Activated CD4-positive, alpha-beta T cell treated with anti-CD3 and anti-CD28 coated beads for 48 hours (primary cell): ENCODE results near the gene SEMA3B.
"Not testable (repeated sequence)": the region's sequence is repeated elsewhere in the genome, so short reads cannot be mapped to it uniquely, and the experiment has no call there.

Source experiments
- DNase-seq: peaks from one replicate; pipeline ENCODE4 v3.0.0-alpha.2; 2020

Gene SEMA3B

DNA sequence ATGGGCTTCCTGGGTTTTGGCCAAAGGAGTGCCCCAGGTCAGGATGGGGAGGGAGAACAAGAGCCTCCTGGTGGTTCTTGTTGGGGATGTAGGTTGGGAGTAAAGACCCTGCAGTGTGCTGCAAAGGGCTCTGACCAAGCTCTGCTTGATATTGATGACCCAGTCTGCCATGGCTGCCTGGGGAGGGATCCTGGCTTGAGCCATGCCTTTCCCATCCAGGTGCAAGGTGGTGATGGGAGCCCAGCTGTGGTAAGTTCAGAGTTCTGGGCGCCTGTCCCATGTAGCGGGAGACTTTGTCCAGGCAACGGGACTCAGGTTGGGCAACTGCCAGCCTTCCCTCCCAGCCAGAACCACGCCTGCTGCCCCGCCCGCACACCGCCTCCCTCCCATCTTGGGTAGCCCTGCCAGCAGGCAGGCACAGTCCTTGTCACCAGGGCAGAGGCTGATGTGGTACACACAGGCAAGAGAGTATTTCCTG is 30.4 kb upstream of the SEMA3B start:
- DNase-seq: no peak

DNA sequence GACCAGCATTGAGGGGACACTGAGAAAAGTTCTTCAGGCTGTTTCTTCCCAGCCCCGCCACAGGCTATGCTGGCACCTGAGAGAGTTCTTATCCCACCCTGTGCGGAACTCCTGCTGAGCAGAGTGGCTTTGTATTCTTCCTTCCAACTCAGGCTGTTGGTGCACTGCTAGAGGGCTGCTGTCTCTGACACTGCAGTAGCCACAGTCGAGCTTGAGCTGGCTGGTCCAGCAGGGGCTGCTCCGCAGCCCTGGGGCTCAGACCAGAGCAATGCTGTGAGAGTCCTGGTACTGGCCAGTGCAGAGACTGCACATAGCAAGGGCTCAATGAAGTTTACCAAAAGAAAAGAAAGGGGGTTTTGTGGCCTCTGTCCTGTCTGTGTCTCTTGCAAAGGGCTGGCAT is 29.3 kb upstream of the SEMA3B start:
- no peak for DNase-seq

DNA sequence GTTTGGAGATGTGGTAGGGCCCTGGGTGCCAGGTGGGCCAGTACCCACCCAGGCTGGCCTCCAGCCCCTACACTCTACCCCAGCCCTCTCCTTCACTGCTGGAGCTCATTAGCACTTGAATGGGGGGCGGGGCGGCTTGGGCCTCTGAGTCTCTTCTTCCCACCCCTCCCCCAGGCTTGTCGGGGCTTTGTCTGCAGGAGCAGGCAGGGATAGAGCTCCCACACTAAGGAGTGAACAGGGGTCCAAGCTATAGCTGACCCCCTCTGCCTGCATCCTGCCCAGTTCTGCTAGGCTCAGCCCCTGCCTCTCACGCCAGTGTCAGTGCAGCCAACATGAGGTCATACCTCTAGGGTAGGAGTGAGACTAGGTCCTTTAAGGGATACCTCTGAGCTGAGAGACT is 27.8 kb upstream of the SEMA3B start:
- no peak for DNase-seq

DNA sequence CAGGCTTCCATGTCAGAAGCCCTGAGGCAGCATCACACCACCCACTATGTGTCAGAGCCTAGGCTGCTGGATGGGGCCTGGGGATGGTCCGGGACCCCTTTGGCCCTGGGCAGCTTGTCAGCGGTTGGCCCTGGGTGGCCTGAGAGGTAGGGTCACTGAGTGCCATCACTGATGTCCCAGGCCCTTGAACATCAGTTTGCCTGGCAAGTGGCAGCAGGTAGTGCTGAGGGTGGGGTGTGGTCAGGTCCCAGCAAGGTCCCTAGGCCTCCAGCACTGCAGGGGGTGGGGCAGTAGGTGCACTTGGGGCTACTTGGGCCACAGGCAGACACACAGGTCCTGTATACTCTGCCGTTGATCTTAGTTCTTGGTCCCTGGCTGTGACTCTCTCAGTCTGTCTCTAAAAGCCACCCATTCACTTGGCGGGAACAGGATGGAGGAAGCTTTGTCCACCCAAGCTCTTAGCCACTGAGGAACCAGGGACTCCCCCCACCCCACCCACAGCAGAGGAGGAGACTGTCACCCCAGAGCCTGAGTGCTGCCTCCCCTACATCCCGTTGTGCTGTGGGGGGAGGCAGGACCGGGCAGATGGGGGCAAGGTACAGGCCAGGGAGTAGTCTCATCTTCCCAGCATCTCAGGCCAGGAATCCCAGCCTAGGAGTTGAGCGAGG is 27.1 kb upstream of the SEMA3B start:
- no peak for DNase-seq

DNA sequence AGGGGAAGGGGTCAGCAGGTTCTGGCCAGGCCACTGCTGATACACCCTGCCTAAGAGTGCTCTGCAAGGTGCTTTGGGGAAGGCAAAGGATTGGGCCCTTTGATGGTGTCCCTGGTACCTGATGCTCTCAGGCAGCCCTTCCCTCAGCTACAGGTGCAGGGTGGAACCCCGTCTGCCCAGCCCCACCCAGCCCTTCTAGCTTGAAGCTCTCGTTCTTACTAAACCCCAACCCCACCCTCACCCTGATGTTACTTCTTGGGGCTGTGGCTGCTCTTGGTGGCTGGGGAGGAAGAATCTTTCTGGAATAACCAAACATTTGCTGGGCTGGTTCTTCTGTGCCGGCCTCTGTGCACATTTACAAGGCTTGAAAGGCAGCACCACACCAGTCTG is 26.6 kb upstream of the SEMA3B start:
- no peak for DNase-seq

DNA sequence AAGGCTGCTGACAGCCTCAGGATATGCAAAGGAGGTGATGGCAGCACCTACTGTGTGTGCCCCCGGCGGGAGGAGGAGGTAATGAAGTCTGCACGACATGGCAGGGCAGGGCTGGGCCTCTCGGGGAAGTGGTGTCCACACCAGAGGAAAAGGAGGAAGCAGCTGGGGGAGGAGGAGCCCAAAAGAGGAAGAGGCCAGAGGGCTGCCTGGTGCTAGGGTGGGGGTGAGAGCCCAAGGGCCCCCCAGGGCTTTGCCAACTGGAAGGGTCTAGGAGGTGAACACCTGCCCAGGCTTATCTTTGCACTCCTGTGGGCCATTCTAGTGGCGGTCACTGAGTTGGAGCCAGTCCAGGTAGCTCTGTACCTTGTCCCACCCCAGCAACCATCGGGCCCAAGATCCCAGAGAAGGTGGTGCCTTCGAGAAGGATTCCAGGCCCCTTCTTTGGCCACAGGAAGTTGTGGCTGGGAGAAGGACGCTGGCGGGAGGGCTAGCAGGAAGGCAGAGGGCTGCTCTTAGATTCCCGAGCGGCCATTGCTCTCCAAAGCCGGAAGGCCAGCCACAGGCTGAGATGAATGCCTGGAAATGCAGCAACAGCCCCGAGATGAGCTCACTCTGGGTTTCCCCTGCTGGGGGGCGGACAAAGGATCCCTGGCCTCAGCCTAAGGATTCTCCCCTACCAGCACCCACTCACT is 25.9 kb upstream of the SEMA3B start:
- DNase-seq: peak; percentile 63

DNA sequence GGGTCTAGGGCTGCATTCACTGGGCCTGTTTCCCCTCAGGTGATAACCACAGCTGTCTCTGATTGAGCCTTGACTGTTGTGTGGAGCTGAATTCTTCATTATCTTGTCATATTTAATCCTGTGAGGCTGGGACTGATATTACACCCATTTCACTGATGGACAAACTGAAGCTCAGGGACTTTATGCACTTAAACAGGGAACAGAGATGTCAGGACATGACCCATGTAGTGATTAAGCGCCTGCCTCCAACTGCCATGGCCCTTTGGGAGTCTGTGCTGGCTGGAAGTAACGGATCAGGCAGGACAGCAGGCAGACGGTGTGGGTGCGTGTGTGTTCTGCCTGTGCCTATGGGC is 25.4 kb upstream of the SEMA3B start:
- no peak for DNase-seq

DNA sequence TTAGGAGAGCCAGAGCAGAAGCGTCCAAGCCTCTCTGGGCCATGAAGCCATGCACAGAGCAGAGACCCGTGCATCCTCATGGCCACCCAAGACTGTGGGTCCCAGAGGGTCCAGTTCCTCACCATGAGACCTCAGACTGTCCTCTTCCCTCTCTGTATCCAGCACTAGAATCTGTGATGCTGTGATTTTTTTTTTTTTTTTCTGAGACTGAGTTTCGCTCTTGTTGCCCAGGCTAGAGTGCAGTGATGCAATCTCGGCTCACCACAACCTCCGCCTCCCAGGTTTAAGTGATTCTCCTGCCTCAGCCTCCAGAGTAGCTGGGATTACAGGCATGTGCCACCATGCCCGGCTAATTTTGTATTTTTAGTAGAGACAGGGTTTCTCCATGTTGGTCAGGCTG is 24.1 kb upstream of the SEMA3B start:
- not testable (repeated sequence) for DNase-seq

DNA sequence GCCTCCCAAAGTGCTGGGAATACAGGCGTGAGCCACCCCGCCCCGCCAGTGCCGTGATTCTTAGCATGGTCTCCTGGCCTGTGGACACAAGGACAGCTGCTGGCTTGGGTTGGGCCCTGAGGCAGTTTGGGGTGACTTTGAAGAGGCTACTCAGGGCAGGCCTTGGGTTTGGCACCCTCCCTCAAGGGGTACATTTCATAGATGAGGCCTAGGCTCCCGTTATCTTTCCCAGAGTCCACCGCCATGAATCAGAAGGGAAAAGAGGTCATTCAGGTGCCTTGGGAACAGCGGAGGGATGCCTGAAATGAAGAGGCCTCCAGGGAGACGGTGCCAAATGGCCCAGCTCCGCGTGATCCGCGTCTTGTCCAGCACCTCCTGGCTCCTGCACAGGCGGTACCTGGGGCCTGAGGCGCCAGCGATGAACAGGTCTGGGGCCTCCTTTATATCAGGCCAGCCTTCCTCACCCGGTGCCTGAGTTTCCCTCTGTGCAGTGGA is 23.6 kb upstream of the SEMA3B start:
- DNase-seq: no peak

DNA sequence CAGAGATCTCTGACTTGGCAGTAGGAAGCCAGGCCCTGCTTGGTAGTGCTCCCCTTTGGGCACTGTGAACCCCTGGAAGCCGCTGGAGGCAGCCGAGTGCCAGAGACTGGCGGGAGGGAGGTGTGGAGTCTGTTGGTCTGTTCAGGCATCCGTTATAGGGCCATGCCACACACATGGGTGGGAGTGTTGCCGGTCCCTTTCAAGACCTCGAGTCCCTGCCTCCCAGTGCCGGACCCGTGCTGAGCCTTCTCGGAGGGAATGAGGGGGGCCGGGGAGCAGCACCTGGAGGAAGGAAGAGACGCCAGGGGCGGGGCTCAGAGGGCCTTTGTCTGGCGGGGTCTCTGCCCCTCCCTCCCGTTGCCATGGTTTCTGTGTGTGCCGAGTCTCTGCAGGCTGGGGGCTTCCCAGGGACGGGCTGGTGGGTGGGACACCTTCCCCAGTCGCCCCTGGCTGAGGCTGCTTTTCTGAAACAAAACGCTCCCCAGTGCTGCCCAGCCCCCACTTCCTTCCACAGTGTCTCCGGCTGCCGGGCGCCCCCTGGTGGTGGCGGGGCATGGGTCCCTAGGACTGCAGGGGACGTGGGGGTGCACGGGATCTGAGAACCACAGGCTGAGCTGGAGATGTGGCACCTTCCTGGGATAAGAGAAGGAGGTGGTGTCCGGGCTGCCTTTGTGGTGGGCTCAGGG is 23.0 kb upstream of the SEMA3B start:
- peak; percentile 97 for DNase-seq

DNA sequence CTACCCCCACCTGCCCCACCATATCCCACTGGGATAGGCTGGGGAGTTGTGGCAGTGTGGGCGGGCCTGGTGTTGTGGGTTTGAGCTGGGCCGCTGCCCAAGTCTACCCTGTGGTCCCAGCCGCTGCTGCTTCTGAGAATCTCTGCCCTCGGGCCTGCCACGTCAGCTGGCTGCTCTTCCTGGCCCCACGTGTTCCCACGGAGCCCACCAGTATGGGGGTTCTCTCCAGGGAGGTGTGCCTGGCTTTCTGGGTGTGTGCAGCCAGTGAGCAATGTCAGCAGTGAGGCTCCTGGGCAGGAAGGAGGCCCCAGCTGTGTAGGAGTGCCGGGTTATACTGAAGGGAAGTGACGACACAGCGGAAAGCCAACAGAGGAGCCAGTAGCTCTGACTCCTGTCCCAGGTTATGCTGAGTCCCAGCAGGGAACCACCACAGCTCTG is 22.4 kb upstream of the SEMA3B start:
- peak; percentile 92 for DNase-seq

DNA sequence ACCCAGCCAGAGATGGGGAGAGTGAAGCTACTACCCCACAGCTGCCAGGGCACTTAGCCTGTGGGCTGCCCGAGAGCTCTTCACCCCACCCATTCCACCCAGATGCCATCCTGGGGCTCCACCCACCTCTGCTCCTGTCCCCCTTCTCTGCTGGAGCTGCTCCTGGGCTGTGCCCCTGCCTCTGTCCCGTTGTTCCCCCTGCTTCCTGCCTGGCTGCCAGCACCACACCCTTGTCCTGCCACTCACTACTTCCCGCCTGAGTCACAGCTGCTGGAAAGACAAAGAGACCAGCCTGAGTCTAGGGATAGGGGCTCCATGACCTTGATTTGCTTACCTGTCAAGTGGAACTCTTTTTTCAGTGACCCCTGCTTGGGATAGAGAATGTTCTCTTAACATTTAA is 20.6 kb upstream of the SEMA3B start:
- DNase-seq: no peak

DNA sequence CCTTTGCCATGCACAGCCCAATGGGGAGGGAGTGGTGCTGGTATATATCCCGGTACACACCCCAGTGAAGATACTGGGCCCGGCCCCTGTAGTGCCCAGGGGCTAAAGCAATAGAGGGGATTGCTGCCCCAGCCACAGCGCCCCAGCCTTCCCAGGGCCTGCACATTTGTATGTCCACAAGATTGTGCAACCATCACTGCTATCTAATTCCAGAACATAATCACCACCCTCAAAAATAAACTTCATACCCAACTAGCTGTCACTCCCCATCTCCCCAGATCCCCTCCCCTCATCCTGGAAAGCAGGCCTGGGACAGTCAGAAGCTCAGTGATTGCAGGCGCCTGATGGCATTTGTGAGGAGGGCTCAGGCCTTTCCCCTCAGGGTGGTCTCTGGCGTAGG is 19.5 kb upstream of the SEMA3B start:
- DNase-seq: no peak

DNA sequence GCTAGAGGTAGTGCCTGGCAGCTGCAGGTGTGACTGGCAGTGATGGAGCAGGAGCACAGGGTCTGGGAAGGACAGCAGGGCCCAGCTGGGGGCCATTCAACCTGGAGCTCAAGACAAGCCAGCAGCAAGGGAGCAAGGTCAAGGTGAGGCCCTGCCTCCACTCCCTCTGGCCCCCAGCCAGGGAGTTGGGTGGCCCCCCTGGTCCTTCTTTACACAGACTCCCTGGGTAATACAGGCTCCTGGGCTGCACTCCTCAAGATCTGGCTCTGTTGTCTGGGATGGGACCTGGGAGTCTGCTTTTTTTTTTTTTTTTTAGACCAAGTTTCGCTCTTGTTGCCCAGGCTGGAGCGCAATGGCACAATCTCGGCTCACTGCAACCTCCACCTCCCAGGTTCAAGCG is 18.4 kb upstream of the SEMA3B start:
- no peak for DNase-seq

DNA sequence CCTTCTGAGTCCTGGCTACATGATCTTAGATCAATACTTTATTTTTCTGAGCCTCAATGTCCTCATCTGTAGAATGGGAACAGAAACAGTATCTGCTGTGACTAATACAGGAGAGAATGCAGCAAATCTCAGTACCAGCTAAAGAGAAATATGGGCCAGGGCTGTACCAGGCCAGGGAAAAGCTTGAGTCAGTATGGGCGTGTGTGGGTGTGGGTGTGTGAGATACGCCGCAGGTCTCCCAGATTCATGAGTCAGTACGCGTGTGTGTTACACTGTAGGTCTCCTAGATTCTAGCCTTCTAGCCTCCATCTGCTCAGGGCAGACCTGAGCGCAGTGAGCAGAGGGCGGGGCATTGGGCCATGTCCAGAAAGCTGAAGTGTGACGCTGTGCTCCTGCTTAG is 17.7 kb upstream of the SEMA3B start:
- DNase-seq: peak; percentile 74

DNA sequence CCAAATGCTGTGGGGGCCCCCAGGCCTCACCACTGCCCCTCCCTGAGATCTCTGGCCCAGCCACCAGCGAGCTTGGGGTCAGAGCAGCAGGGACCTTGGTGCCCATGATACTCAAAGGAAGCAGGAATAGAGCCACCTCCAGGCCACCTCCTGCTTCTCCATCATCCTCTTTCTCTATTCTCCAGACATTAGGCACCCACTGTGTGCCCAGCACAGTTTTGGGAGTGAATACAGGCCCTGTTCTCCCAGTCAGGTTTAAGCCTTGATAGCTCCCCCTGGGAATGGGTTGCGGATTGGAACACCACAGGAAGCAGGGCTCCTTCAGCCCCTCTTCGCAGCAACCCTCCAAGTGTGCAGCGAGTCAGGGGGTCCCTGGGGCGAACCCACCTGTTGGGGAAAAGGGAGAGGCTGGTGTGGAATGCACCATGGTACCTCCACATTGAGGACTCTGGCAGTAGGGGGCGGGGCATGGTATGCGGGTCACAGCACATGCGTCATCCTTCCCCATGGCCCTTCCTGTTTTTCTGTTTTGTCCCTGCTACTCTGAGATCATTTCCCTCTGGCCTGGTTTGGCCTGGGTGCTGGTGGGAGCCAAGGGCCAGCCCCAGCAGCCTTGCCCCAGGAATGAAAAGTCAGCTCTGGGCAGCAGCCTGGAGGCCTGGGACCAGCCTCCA is 14.2 kb upstream of the SEMA3B start:
- DNase-seq: no peak

DNA sequence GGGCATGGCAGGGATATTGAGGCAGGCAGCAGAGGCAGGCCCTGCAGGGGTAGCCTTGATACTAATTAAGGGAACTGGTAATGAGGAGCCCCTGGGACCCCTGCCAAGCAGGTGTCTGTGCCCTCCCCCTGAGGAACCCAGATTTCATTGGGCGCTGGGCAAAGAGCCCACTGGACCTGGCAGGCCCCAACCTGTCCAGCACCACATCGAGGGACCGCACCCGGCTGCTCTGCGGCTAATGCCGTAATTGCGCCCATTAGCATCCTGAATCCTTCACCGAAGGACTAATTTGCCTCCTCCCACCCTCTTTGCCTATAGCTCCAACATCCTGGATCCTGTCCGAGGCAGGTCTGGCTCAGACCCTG is 13.7 kb upstream of the SEMA3B start:
- DNase-seq: no peak

DNA sequence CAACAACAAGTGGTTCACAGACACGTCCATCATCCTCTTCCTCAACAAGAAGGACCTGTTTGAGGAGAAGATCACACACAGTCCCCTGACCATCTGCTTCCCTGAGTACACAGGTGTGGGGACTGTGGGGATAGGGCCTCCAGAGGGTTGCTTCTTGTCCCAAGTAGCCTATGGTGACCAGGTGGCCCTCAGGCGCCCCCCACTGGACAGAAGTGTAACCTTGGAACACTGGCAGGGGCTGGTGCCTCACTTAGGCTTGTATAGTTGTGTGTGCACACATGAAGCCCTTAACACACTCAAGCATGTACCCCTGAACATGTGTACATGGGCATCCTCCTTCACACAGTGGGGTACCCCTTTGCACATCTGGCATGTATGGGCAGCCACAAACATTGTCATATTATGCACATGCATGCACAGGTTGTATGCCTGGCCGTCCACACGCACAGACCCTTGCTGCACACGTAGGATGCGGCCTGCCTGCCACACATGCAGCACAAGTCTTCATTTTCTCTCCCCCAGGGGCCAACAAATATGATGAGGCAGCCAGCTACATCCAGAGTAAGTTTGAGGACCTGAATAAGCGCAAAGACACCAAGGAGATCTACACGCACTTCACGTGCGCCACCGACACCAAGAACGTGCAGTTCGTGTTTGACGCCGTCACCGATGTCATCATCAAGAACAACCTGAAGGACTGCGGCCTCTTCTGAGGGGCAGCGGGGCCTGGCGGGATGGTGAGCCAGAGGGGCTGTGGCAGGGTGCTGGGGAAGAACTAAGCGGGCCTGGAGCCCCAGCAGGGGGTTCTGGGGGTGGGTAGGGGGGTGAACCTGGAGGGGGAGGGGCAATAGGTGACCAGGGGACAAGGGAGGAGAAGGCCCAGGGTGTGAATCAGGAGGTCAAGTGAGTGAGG is 11.7 kb upstream of the SEMA3B start:
- DNase-seq: peak; percentile 66

DNA sequence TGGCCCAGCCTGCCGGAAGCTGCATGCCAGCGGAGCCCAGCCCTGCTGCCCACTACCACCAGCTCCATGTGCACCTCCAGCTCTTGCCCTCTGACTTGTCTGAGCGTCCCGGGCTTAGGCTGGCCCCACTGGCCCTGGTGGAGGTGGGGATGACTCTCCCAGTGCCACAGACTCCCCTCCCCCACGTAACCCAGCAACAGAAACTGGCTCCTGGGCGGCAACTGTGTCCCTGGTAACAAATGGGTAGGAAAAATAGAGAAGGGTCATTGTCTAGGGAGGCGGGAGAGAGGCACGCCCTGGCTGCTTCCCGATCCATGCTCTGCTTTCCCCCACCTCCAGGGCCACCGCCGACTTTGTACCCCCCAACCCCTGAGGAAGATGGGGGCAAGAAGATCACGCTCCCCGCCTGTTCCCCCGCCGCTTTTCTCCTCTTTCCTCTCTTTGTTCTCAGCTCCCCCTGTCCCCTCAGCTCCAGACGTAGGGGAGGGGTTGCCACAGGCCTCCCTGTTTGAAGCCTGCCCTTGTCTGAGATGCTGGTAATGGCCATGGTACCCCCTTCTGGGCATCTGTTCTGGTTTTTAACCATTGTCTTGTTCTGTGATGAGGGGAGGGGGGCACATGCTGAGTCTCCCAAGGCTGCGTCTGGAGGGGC is 10.8 kb upstream of the SEMA3B start:
- no peak for DNase-seq

DNA sequence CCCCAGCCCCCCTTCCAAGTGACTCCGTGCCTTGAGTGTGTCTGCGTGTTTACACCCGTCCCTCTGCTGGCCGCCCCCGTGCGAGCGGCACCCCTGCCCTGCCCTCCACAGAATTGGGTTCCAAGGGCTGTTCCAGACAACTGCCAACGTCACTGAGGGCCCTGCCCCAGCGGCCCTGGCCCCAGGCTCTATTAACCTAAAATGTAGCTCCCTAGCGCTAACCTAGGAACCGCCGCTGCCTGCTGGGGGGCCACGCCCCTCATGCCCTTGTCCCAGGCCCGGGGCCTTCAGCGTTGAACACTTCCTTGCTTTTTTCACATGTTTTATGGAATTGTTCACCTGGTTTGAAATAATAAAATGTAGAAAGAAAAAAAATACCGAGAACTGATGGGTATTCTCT is 10.0 kb upstream of the SEMA3B start:
- DNase-seq: no peak

DNA sequence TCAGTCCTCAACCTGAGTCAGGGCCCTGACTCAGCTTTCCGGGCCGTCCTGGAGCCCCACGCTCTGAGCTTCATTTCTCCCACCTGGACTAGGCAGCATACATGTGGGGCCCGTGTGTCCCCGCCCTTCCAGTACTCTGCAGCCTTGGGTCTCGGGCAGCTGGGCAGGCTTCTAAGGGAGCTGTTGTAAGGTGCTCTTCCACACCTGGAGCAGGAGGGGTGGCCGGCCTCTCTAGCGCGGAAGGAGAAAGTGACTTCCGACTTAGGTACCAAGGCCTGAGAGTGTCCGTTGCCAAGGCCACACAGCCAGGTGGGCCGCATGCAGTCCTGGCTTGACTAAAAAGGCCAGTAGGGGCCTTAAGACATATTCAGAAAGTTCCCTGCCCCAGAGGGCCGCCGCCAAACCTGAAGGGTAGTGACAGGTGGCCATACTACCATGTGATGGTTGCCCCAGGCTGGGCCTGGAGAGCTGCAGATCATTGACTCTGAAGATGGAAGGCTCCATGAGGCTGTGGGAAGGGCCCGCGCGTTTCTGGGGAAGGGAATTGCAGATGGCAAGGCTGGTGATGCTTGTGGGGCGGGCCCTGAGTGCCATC is 9.4 kb upstream of the SEMA3B start:
- no peak for DNase-seq
